Thoracic aorta (tissue), 2 donors: ENCODE results near the gene SERAC1. TPM values are rescaled to one million over a fixed set of nuclear protein-coding genes. Genes with fewer than 3 reads are reported as not detected.

Experiments
- ATAC-seq: fragments of 150-250 bp; one replicate; pipeline ENCODE4 v1.8.0; 2017; ENCODE audit warnings: low read depth; ENCODE audit not compliant: insufficient number of reproducible peaks, low FRiP score
- DNase-seq: peaks from one replicate; pipeline ENCODE4 v3.0.0-alpha.2; 2020; ENCODE audit warnings: low spot score
- H3K27ac ChIP-seq, 2 donors: fragments of 200-600 bp; sonication (generic); 1 replicate in 1 of 2; 2 replicates in 1 of 2; pipeline ENCODE4 v1.5.1; 2016; ENCODE audit warnings: mild to moderate bottlenecking in 2 of 2, moderate library complexity in 2 of 2
- H3K27me3 ChIP-seq: fragments of 200-600 bp; sonication (generic); replicated peaks from 2 replicates; pipeline ENCODE4 v1.6.0; 2016; ENCODE audit warnings: mild to moderate bottlenecking; ENCODE audit not compliant: insufficient read depth
- H3K36me3 ChIP-seq: fragments of 200-600 bp; sonication (generic); one replicate; pipeline ENCODE4 v1.5.1; 2016
- H3K4me1 ChIP-seq, 2 donors: fragments of 200-600 bp; sonication (generic); 1 replicate in 1 of 2; 2 replicates in 1 of 2; pipeline versions ENCODE4 v1.5.1 to v1.6.0; 2016; ENCODE audit warnings: low read depth in 2 of 2, mild to moderate bottlenecking in 1 of 2; ENCODE audit not compliant: control insufficient read depth in 1 of 2
- H3K4me3 ChIP-seq: fragments of 200-600 bp; sonication (generic); 2 replicates; pipeline ENCODE4 v1.5.1; 2016; ENCODE audit warnings: mild to moderate bottlenecking
- H3K9me3 ChIP-seq: fragments of 200-600 bp; sonication (generic); 2 replicates; pipeline ENCODE4 v1.5.1; 2016
- total RNA-seq, 2 donors: library from RNA; depleted of rRNA; stranded (reverse); fragments of >200 nt; gene quantifications; one replicate each; pipeline versions ENCODE4 v1.1.0 to v1.2.3, GENCODE V29; 2016
- TF ChIP-seq, protein P1 (sequence below): fragments of 200-600 bp; sonication (generic); IDR thresholded peaks from one replicate; pipeline ENCODE4 v1.5.1; 2019; ENCODE audit warnings: antibody characterized with exemption

The SERAC1 gene
- total RNA-seq, 2 donors from 2014 or later, result 16.5 to 21.8 TPM

GRCh38 chr6:158109748-158110147 is 58.3 kb downstream of the SERAC1 start:
- no peaks in the 10 kb centered on the region for H3K9me3 ChIP-seq
- H3K4me1 ChIP-seq, result no peaks in the 10 kb centered on the region
- TF ChIP-seq, protein P1, sequence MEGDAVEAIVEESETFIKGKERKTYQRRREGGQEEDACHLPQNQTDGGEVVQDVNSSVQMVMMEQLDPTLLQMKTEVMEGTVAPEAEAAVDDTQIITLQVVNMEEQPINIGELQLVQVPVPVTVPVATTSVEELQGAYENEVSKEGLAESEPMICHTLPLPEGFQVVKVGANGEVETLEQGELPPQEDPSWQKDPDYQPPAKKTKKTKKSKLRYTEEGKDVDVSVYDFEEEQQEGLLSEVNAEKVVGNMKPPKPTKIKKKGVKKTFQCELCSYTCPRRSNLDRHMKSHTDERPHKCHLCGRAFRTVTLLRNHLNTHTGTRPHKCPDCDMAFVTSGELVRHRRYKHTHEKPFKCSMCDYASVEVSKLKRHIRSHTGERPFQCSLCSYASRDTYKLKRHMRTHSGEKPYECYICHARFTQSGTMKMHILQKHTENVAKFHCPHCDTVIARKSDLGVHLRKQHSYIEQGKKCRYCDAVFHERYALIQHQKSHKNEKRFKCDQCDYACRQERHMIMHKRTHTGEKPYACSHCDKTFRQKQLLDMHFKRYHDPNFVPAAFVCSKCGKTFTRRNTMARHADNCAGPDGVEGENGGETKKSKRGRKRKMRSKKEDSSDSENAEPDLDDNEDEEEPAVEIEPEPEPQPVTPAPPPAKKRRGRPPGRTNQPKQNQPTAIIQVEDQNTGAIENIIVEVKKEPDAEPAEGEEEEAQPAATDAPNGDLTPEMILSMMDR, result no peak
- H3K27me3 ChIP-seq, result no peaks in the 10 kb centered on the region
- H3K27ac ChIP-seq, result no peak overlapping the region
- ATAC-seq (no peak), DNase-seq (no peak)
- H3K36me3 ChIP-seq, result peaks cover 33% of the 10 kb centered on the region
- no peak overlapping the region for H3K4me3 ChIP-seq

DNA sequence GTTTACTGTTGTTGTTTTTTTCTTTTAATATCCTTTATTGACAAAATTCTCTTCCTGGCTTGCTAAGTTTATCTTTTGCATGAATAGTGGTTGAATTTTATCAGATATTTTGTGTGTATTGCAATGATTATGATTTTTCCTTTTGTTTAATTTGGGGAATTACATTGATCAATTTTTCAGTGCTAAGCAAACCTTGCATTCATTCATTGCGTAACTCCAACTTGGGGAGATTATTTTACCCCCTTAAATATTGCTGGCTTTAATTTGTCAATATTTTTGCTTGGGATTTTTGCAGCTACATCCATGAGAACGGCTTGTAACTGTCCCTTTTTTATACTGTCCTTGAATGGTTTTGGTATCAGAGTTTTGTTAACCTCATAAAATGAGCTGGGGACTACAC is 63.4 kb downstream of the SERAC1 start:
- no peaks in the 10 kb centered on the region for H3K9me3 ChIP-seq
- H3K4me1 ChIP-seq, result no peaks in the 10 kb centered on the region
- peaks cover 3% of the 10 kb centered on the region for H3K36me3 ChIP-seq
- H3K4me3 ChIP-seq, result no peak overlapping the region
- no peak overlapping the region for H3K27ac ChIP-seq
- DNase-seq (no peak), ATAC-seq (no peak)
- H3K27me3 ChIP-seq, result no peaks in the 10 kb centered on the region
- TF ChIP-seq, protein P1, result no peak

DNA sequence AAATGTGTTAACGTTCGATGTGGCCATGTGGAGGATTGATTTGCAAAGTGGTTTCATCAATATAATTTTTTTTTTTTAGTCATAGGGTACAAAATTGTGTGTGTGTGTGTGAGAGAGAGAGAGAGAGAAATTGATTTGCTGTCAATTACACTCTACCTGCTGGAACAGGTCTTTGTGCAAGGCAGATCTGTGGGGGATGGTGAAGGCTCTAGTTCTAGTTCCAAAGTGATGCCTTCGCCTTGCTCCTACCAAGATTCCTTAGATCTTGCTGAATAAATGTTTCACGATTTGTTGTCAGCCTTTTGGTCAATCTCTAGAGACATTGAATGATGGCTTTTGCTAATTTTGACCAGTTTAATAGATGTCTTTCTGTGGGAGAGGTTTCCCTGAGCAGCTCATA is 64.8 kb downstream of the SERAC1 start:
- no peaks in the 10 kb centered on the region for H3K9me3 ChIP-seq
- no peaks in the 10 kb centered on the region for H3K36me3 ChIP-seq
- no peak overlapping the region for H3K4me3 ChIP-seq
- DNase-seq (no peak), ATAC-seq (no peak)
- no peaks in the 10 kb centered on the region for H3K4me1 ChIP-seq
- TF ChIP-seq, protein P1, result no peak
- no peaks in the 10 kb centered on the region for H3K27me3 ChIP-seq
- no peak overlapping the region for H3K27ac ChIP-seq

- H3K27ac ChIP-seq, result no peak overlapping the region
- peaks cover 33% of the 10 kb centered on the region for H3K36me3 ChIP-seq
- DNase-seq (no peak), ATAC-seq (no peak)
- no peak overlapping the region for H3K4me3 ChIP-seq
- H3K9me3 ChIP-seq, result no peaks in the 10 kb centered on the region
- TF ChIP-seq, protein P1, result no peak
- H3K4me1 ChIP-seq, result no peaks in the 10 kb centered on the region
- H3K27me3 ChIP-seq, result no peaks in the 10 kb centered on the region
Measured at GRCh38 chr6:158095671-158096070, 72.4 kb downstream of the SERAC1 start.

DNA sequence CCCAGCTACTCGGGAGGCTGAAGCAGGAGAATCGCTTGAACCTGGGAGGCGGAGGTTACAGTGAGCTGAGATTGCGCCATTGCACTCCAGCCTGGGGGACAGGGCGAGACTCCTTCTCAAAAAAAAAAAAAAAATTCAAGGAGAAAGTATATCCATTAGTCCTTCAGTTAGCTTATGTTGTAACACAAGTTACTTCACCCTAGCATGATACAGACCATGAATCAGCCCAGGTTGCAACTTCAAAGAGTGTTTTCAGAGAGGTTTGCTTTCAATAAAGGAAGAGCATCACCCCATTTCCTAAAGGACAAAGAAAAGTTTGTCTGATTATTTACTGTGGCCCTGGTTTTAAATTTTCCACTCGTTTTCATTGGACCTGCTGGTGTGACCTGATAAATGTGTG is 73.0 kb downstream of the SERAC1 start:
- Histone ChIP-seq H3K27ac (no peak overlapping the region), H3K4me1 (no peaks in the 10 kb centered on the region), H3K4me3 (no peak overlapping the region), H3K9me3 (no peaks in the 10 kb centered on the region), H3K36me3 (peaks cover 33% of the 10 kb centered on the region), H3K27me3 (no peaks in the 10 kb centered on the region)
- ATAC-seq (no peak), DNase-seq (no peak)
- TF ChIP-seq, protein P1, result no peak
